Measurements from ENCODE around the gene ZBTB7B. TPM values are rescaled to one million over a fixed set of nuclear protein-coding genes. Genes with fewer than 3 reads are reported as not detected.

ZBTB7B gene
- total RNA-seq, 1 donor from 2014 or later, result 29.9 TPM

GRCh38 chr1:155019377-155020245 lies 17.0 kb downstream of the ZBTB7B start:
- Mint-ChIP-seq H3K4me3 (ENCODE audit: low read depth) (no peak overlapping the region), H3K27ac (peak overlapping the region; percentile 22), H3K36me3 (ENCODE audit: insufficient read depth) (peaks cover 3% of the 10 kb centered on the region), H3K4me1 (ENCODE audit: low read depth) (peaks cover 2% of the 10 kb centered on the region), H3K9me3 (ENCODE audit: low read depth) (no peaks in the 10 kb centered on the region), H3K27me3 (no peaks in the 10 kb centered on the region)
- TF ChIP-seq, protein P1, sequence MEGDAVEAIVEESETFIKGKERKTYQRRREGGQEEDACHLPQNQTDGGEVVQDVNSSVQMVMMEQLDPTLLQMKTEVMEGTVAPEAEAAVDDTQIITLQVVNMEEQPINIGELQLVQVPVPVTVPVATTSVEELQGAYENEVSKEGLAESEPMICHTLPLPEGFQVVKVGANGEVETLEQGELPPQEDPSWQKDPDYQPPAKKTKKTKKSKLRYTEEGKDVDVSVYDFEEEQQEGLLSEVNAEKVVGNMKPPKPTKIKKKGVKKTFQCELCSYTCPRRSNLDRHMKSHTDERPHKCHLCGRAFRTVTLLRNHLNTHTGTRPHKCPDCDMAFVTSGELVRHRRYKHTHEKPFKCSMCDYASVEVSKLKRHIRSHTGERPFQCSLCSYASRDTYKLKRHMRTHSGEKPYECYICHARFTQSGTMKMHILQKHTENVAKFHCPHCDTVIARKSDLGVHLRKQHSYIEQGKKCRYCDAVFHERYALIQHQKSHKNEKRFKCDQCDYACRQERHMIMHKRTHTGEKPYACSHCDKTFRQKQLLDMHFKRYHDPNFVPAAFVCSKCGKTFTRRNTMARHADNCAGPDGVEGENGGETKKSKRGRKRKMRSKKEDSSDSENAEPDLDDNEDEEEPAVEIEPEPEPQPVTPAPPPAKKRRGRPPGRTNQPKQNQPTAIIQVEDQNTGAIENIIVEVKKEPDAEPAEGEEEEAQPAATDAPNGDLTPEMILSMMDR (IDR thresholded peaks at IDR 0.05; ENCODE audit: unreplicated experiment), result no peak
- no peak for DNase-seq (ENCODE audit: low spot score, unreplicated experiment)

GRCh38 chr1:155022136-155022926 lies 19.7 kb downstream of the ZBTB7B start:
- Mint-ChIP-seq H3K4me1 (ENCODE audit: low read depth) (no peaks in the 10 kb centered on the region), H3K9me3 (ENCODE audit: low read depth) (no peaks in the 10 kb centered on the region), H3K4me3 (ENCODE audit: low read depth) (no peak overlapping the region), H3K27me3 (no peaks in the 10 kb centered on the region), H3K27ac (no peak overlapping the region), H3K36me3 (ENCODE audit: insufficient read depth) (no peaks in the 10 kb centered on the region)
- no peak for DNase-seq (ENCODE audit: low spot score, unreplicated experiment)
- TF ChIP-seq, protein P1 (IDR thresholded peaks at IDR 0.05; ENCODE audit: unreplicated experiment), result no peak

DNA sequence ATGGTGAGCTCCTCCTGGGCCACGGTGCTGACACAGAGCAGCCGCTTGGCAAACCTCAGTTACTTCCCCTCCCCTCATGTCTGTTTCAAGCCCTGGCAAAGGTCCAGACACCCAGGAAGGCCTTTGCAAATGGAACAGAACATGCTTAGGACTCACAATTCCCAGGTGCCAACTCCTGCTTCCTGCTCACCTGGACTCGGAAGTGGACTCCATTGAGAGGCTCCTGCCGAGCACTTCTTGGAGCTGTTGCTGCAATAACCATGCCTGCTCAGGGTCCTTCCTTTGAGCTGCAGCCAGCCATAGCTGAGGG lies 20.3 kb downstream of the ZBTB7B start:
- H3K4me3 Mint-ChIP-seq (ENCODE audit: low read depth), result no peak overlapping the region
- H3K27me3 Mint-ChIP-seq, result no peaks in the 10 kb centered on the region
- H3K4me1 Mint-ChIP-seq (ENCODE audit: low read depth), result no peaks in the 10 kb centered on the region
- H3K9me3 Mint-ChIP-seq (ENCODE audit: low read depth), result no peaks in the 10 kb centered on the region
- TF ChIP-seq, protein P1 (IDR thresholded peaks at IDR 0.05; ENCODE audit: unreplicated experiment), result no peak
- no peaks in the 10 kb centered on the region for H3K36me3 Mint-ChIP-seq (ENCODE audit: insufficient read depth)
- no peak for DNase-seq (ENCODE audit: low spot score, unreplicated experiment)
- H3K27ac Mint-ChIP-seq, result no peak overlapping the region

- TF ChIP-seq, protein P1 (IDR thresholded peaks at IDR 0.05; ENCODE audit: unreplicated experiment), result no peak
- no peak overlapping the region for H3K27ac Mint-ChIP-seq
These were observed 21.0 kb downstream of the ZBTB7B start for GRCh38 chr1:155023627-155024026.

GRCh38 chr1:155024315-155024714 lies 21.7 kb downstream of the ZBTB7B start:
- Mint-ChIP-seq H3K9me3 (ENCODE audit: low read depth) (no peaks in the 10 kb centered on the region), H3K4me3 (ENCODE audit: low read depth) (no peak overlapping the region), H3K36me3 (ENCODE audit: insufficient read depth) (no peaks in the 10 kb centered on the region), H3K27ac (no peak overlapping the region), H3K27me3 (peaks cover 6% of the 10 kb centered on the region), H3K4me1 (ENCODE audit: low read depth) (no peaks in the 10 kb centered on the region)
- DNase-seq (ENCODE audit: low spot score, unreplicated experiment), result no peak
- TF ChIP-seq, protein P1 (IDR thresholded peaks at IDR 0.05; ENCODE audit: unreplicated experiment), result no peak

More at GRCh38 chr1:155023627-155024026, 21.0 kb downstream of the ZBTB7B start:
- Mint-ChIP-seq H3K27me3 (no peaks in the 10 kb centered on the region), H3K36me3 (ENCODE audit: insufficient read depth) (no peaks in the 10 kb centered on the region), H3K9me3 (ENCODE audit: low read depth) (no peaks in the 10 kb centered on the region), H3K4me3 (ENCODE audit: low read depth) (no peak overlapping the region), H3K4me1 (ENCODE audit: low read depth) (no peaks in the 10 kb centered on the region)
- no peak for DNase-seq (ENCODE audit: low spot score, unreplicated experiment)
